Measurements from ENCODE around the gene FXYD7.
A peak's percentile ranks its signal among the peaks of the same experiment; 100 is the strongest.

The FXYD7 gene

DNA sequence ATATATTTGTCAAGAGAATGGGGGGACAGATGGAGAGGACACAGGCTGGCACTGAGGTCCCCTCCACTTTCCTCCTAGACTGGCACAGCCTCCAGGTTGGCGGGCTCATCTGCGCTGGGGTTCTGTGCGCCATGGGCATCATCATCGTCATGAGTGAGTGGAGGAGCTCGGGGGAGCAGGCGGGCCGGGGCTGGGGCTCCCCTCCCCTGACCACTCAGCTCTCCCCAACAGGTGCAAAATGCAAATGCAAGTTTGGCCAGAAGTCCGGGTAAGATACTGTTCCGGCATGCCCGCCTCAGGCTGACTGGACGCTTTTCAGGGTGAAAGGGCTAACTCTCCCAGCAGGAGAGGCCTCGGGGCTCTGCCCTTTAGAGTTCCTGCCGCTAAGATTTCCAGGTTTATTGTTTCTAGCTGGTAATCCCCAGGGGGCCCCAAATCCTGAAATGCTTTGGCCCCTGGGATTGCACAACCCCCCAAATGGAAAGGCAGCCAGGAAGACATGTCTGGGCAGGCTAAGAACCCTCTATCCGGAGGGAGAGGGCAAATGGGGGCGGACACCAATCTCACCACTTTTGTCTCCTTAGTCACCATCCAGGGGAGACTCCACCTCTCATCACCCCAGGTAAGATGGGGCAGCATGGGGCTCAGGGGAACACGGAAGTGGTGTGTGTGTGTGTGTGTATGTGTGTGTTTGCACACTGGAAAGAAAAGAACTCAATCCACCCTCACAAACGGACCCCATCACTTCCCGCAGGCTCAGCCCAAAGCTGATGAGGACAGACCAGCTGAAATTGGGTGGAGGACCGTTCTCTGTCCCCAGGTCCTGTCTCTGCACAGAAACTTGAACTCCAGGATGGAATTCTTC lies 20.1 kb upstream of the FXYD7 start:
- Histone ChIP-seq H3K4me3 (ENCODE audit: low read depth, low read length) (no peak overlapping the region), H3K36me3 (replicated peaks) (no peaks in the 10 kb centered on the region), H3K27ac (no peak overlapping the region), H3K27me3 (replicated peaks) (no peaks in the 10 kb centered on the region)
- TF ChIP-seq, protein P1, sequence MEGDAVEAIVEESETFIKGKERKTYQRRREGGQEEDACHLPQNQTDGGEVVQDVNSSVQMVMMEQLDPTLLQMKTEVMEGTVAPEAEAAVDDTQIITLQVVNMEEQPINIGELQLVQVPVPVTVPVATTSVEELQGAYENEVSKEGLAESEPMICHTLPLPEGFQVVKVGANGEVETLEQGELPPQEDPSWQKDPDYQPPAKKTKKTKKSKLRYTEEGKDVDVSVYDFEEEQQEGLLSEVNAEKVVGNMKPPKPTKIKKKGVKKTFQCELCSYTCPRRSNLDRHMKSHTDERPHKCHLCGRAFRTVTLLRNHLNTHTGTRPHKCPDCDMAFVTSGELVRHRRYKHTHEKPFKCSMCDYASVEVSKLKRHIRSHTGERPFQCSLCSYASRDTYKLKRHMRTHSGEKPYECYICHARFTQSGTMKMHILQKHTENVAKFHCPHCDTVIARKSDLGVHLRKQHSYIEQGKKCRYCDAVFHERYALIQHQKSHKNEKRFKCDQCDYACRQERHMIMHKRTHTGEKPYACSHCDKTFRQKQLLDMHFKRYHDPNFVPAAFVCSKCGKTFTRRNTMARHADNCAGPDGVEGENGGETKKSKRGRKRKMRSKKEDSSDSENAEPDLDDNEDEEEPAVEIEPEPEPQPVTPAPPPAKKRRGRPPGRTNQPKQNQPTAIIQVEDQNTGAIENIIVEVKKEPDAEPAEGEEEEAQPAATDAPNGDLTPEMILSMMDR (IDR thresholded peaks at IDR 0.05; ENCODE audit: low read depth, low read length, missing control alignments) = no peak
- no peak for DNase-seq
- in situ Hi-C loops (cut with HindIII; ENCODE audit: low pct_ligation_motif_present, low sequenced_read_pairs) = no loop called here

DNA sequence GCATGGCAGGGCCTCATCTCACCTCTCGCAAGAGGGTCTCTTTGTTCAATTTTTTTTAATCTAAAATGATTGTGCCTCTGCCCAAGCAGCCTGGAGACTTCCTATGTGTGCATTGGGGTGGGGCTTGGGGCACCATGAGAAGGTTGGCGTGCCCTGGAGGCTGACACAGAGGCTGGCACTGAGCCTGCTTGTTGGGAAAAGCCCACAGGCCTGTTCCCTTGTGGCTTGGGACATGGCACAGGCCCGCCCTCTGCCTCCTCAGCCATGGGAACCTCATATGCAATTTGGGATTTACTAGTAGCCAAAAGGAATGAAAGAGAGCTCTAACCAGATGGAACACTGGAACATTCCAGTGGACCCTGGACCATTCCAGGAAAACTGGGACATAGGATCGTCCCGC lies 19.5 kb upstream of the FXYD7 start:
- H3K27ac ChIP-seq = no peak overlapping the region
- no peak for DNase-seq

DNA sequence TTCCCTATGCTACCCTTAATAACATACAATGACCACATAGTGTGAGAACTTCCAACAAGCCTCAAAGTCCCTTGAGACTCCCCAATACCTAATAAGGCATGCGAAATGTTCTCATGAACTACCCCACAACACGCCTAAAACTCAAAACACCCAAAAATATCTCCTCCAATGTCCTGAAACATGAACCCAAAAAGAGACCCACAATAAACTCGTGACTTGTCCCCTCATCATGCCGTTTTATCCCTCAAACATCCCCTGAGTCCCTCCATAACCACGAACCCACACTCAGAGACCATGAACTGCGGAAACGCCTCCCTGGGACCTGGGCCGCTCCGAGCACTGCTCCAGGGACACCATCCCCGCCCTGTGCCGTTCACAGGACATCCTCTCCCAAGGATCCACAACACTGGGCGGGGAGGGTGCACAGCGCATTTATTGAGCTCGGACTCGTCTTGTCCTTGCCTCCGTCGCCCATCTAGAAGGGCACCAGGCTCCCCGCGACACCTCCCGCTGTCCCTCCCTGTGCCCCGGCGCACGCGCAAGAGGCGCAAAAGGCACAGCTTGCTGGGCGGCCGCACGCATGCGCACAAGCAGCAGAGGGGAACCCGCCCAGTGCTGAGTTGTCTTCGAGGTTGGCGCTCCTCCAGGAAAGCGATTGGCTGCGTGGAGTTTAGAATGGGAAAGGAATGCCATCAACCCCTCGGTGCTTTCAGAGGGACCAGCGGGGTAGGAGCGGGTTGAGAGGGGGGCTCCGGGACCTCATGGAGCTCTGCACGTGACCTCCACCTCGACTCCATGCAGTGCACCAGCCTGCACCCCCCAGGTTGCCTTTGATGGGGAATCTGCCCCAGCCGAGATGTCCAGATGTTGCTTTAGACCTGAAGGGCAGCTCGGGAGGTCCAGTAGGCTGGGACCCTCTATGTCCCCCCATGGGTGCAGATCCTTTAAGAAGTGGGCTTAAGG lies 18.7 kb upstream of the FXYD7 start:
- in situ Hi-C loops (cut with HindIII; ENCODE audit: low pct_ligation_motif_present, low sequenced_read_pairs) = no loop called here
- no peak overlapping the region for H3K27ac ChIP-seq
- TF ChIP-seq, protein P1 (IDR thresholded peaks at IDR 0.05; ENCODE audit: low read depth, low read length, missing control alignments) = no peak
- peak; percentile 81 for DNase-seq
- no peaks in the 10 kb centered on the region for H3K36me3 ChIP-seq (replicated peaks)
- no peaks in the 10 kb centered on the region for H3K27me3 ChIP-seq (replicated peaks)
- peak overlapping the region; percentile 70 for H3K4me3 ChIP-seq (ENCODE audit: low read depth, low read length)

More for the DNA sequence above, 19.5 kb upstream of the FXYD7 start:
- TF ChIP-seq, protein P1 (IDR thresholded peaks at IDR 0.05; ENCODE audit: low read depth, low read length, missing control alignments) = no peak
- Histone ChIP-seq H3K4me3 (ENCODE audit: low read depth, low read length) (no peak overlapping the region), H3K27me3 (replicated peaks) (no peaks in the 10 kb centered on the region), H3K36me3 (replicated peaks) (no peaks in the 10 kb centered on the region)
- in situ Hi-C loops (cut with HindIII; ENCODE audit: low pct_ligation_motif_present, low sequenced_read_pairs) = no loop called here

DNA sequence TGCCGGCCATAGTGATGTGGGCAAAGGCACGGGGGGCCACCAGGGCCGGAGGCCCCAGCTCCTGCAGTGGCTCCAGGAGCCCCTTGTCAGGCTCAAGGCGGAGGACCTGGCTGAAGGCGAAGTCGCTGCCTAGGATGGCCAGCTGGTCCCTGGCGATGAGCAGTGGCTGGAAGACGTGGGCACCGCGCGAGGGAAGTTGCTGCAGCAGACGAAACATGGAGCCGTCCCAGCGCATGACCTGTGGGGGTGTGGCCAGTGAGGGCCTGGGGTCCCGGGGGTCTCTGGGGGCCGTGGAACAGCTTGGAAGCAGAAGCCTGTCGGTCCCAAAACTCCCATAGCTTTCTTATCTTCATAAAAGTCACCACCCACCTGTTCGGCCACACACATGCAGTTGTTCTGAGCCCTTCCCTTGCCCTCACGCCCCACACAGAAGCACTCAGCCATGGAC lies 17.8 kb upstream of the FXYD7 start:
- in situ Hi-C loops (cut with HindIII; ENCODE audit: low pct_ligation_motif_present, low sequenced_read_pairs) = no loop called here

DNA sequence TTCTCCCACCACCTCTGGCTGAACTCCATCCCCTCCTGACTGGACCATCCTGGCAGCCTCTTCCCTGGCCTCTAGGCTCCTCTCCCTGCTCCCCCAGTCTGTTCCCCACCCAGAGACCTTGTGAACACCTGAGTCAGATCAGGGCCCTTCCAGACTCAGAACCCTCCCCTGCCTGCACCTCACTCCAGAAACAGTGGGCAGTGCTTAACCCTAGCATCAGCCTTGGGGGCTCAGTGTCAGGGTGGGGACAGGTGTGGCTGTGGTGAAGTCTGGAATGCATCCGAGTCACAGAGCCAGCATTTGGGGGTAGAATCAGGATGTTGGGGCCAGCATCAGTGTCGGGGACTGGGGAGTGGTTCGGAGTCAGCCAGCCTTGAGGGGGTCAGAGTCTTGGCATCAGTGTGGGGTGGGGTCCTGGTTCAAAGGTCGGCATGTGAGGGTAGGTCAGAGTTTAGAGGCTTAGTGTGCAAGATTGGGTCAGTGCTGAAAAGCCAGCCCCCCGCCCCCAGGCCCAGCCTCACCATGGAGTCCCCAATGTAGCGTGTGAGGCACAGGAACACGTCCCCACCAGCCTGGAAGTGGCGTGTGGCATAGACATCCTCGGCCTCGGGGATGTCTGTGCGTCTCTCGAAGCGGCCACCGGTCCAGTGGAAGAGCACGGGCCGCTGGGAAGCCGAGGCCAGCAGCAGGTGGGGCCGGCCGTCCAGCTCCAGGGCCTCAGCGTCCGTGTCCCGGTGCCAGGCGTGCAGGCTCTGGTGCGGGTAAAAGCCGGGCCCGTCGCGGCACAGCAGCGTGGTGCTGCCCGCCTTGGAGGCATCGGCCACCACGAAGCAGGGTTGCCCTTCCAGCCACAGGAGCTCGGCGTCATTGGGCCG lies 17.1 kb upstream of the FXYD7 start:
- Histone ChIP-seq H3K36me3 (replicated peaks) (no peaks in the 10 kb centered on the region), H3K27me3 (replicated peaks) (no peaks in the 10 kb centered on the region), H3K27ac (no peak overlapping the region), H3K4me3 (ENCODE audit: low read depth, low read length) (no peak overlapping the region)
- DNase-seq = no peak
- in situ Hi-C loops (cut with HindIII; ENCODE audit: low pct_ligation_motif_present, low sequenced_read_pairs) = no loop called here
- TF ChIP-seq, protein P1 (IDR thresholded peaks at IDR 0.05; ENCODE audit: low read depth, low read length, missing control alignments) = no peak

More for the DNA sequence above, 17.8 kb upstream of the FXYD7 start:
- DNase-seq = no peak
- TF ChIP-seq, protein P1 (IDR thresholded peaks at IDR 0.05; ENCODE audit: low read depth, low read length, missing control alignments) = no peak
- no peaks in the 10 kb centered on the region for H3K36me3 ChIP-seq (replicated peaks)
- H3K4me3 ChIP-seq (ENCODE audit: low read depth, low read length) = no peak overlapping the region
- no peaks in the 10 kb centered on the region for H3K27me3 ChIP-seq (replicated peaks)
- no peak overlapping the region for H3K27ac ChIP-seq
